ENCODE data around the gene FIZ1. TPM values are rescaled to one million over a fixed set of nuclear protein-coding genes. Genes with fewer than 3 reads are reported as not detected.

Gene FIZ1
- total and polyA plus RNA-seq, 2 of the 4 experiments (the other 2 are of a cell fraction), result 1.3 to 5.9 TPM

- ATAC-seq (ENCODE audit: low read depth), result no peak
- H3K27me3 ChIP-seq (ENCODE audit: control insufficient read depth, insufficient read depth, low read length), result no peaks in the 10 kb centered on the region
- H3K27ac ChIP-seq (ENCODE audit: insufficient read depth, low read length), result no peak overlapping the region
- H2AK9ac ChIP-seq (replicated peaks; ENCODE audit: low read depth, low read length, poor library complexity), result peak overlapping the region; percentile 61
- no peaks in the 10 kb centered on the region for H3K9me3 ChIP-seq (ENCODE audit: control insufficient read depth, insufficient read depth, low read length)
- no peak overlapping the region for H2AFZ ChIP-seq (replicated peaks; ENCODE audit: low read length, poor library complexity)
- H2BK20ac ChIP-seq (ENCODE audit: low read depth, low read length), result no peak overlapping the region
- H3K4me2 ChIP-seq (ENCODE audit: low read depth, low read length), result no peak overlapping the region
- peaks cover 27 to 68% of the 10 kb centered on the region in 2 experiments for H3K79me1 ChIP-seq (ENCODE audit: low read depth in 1 of 2, low read length in 2 of 2)
- no peak overlapping the region for H2AK5ac ChIP-seq (ENCODE audit: low read depth, low read length)
- H4K91ac ChIP-seq (ENCODE audit: insufficient read depth, low read depth, low read length), result no peak overlapping the region
- ChIA-PET POLR2A (ENCODE audit: unreplicated experiment) (interaction anchor here (0.6 kb wide), 1 partner anchor 32 kb away, joined by 3 read pairs; no protein-coding TSS in a partner anchor), CTCF (no interaction called here)
- H2BK15ac ChIP-seq (ENCODE audit: low read depth, low read length), result no peak overlapping the region
- H3K4me3 ChIP-seq (ENCODE audit: insufficient read depth, low read depth, low read length), result no peak overlapping the region
- H3K4me1 ChIP-seq (ENCODE audit: control insufficient read depth, insufficient read depth, low read length), result peaks cover 14% of the 10 kb centered on the region
- TF ChIP-seq NFE2L2 (IDR thresholded peaks at IDR 0.05; ENCODE audit: low read depth, low read length) (no peak), MAFK (IDR thresholded peaks at IDR 0.05; ENCODE audit: low read depth, low read length) (no peak), RFX5 (IDR thresholded peaks at IDR 0.05; ENCODE audit: low read depth, low read length) (no peak), MXI1 (IDR thresholded peaks at IDR 0.05; ENCODE audit: borderline replicate concordance, low read depth, low read length) (no peak), CTCF (conservative IDR thresholded peaks at IDR 0.05; ENCODE audit: low read depth, low read length) (no peak), BHLHE40 (IDR thresholded peaks at IDR 0.05; ENCODE audit: low read depth, low read length) (no peak), SMC3 (IDR thresholded peaks at IDR 0.05; ENCODE audit: low read depth, low read length) (no peak), ELK1 (IDR thresholded peaks at IDR 0.05; ENCODE audit: borderline replicate concordance, low read depth, low read length) (no peak), FOS (IDR thresholded peaks at IDR 0.05; ENCODE audit: low read depth, low read length) (no peak), MAZ (IDR thresholded peaks at IDR 0.05; ENCODE audit: borderline replicate concordance, low read depth, low read length) (no peak), CHD1 (IDR thresholded peaks at IDR 0.05; ENCODE audit: low read depth, low read length) (no peak), CEBPB (IDR thresholded peaks at IDR 0.05; ENCODE audit: low read depth, low read length) (no peak), RCOR1 (IDR thresholded peaks at IDR 0.05; ENCODE audit: insufficient replicate concordance, low read length) (no peak), RAD21 (IDR thresholded peaks at IDR 0.05; ENCODE audit: low read length) (no peak), POLR2A (IDR thresholded peaks at IDR 0.05; ENCODE audit: low read depth, low read length) (no peak)
- H3K9me1 ChIP-seq (ENCODE audit: insufficient read depth, low read length), result no peaks in the 10 kb centered on the region
- H4K8ac ChIP-seq (ENCODE audit: low read depth in 2 of 2, low read length in 2 of 2), result no peak overlapping the region
- H3K18ac ChIP-seq (ENCODE audit: low read depth, low read length), result no peak overlapping the region
- no peak overlapping the region for H3K23ac ChIP-seq (ENCODE audit: low read depth, low read length)
- H3K14ac ChIP-seq (replicated peaks; ENCODE audit: low read depth, low read length), result no peak overlapping the region
- DNase-seq, result no peak
- dilution Hi-C loops (cut with HindIII; ENCODE audit: low sequenced_read_pairs, unreplicated experiment) (no loop called here), intact Hi-C loops (cut with micrococcal nuclease) (no loop called here), in situ Hi-C loops (cut with MboI; ENCODE audit: low sequenced_read_pairs) (loop anchor here (25.0 kb wide), 2 partner anchors 358 to 533 kb away; partner anchors contain the start of genes BRSK1, HSPBP1 and PPP1R12C)
- no TSS peak for BruUV-seq (replicated peaks)
- no peak overlapping the region for H3K56ac ChIP-seq (ENCODE audit: extremely low read depth, insufficient read depth, low read length)
- H4K20me1 ChIP-seq (ENCODE audit: insufficient read depth, low read length), result no peaks in the 10 kb centered on the region
- H2BK120ac ChIP-seq (ENCODE audit: low read depth, low read length), result no peak overlapping the region
- H4K5ac ChIP-seq (ENCODE audit: low read depth, low read length), result no peak overlapping the region
- peaks cover 14% of the 10 kb centered on the region for H3K36me3 ChIP-seq (ENCODE audit: control insufficient read depth, insufficient read depth, low read length)
- no peak overlapping the region for H2BK5ac ChIP-seq (ENCODE audit: low read depth, low read length, poor library complexity, severe bottlenecking)
- no peak overlapping the region for H3K9ac ChIP-seq (ENCODE audit: low read depth, low read length)
- H3K4ac ChIP-seq (ENCODE audit: low read depth, low read length), result no peak overlapping the region
- no CpG with 5 or more reads among the region's 5 CpGs for WGBS, 2 experiments (ENCODE audit: extremely low coverage in 2 of 2, insufficient read length in 1 of 2)
Measured at GRCh38 chr19:55645512-55645881, 46.2 kb upstream of the FIZ1 start.
